ENCODE measurements around the gene SSH2.
A peak's percentile ranks its signal among the peaks of the same experiment; 100 is the strongest.
"Not testable (repeated sequence)": the region's sequence is repeated elsewhere in the genome, so short reads cannot be mapped to it uniquely, and the experiment has no call there.

The SSH2 gene

GRCh38 chr17:29929533-29930408, at the start of gene SSH2:
Gene SSH2, minus strand, starts transcription at chr17:29930228. Its CDS starts 228 bp downstream, at chr17:29930000.
- peak; percentile 63 for DNase-seq (ENCODE audit: low read depth)

- DNase-seq (ENCODE audit: low read depth): no peak
Observed at GRCh38 chr17:29977836-29978235, 47.8 kb upstream of the SSH2 start.

- DNase-seq (ENCODE audit: low read depth): no peak
Observed at GRCh38 chr17:29973005-29973404, 43.0 kb upstream of the SSH2 start.

GRCh38 chr17:29972277-29972676, 42.2 kb upstream of the SSH2 start:
- no peak for DNase-seq (ENCODE audit: low read depth)

GRCh38 chr17:29968271-29968670, 38.2 kb upstream of the SSH2 start:
- DNase-seq (ENCODE audit: low read depth): no peak

- no peak for DNase-seq (ENCODE audit: low read depth)
Observed at GRCh38 chr17:29962656-29963055, 32.6 kb upstream of the SSH2 start.

GRCh38 chr17:29959658-29960337, 29.8 kb upstream of the SSH2 start:
- no peak for DNase-seq (ENCODE audit: low read depth)

GRCh38 chr17:29958947-29959657, 29.1 kb upstream of the SSH2 start:
- no peak for DNase-seq (ENCODE audit: low read depth)

- DNase-seq (ENCODE audit: low read depth): not testable (repeated sequence)
Observed at GRCh38 chr17:29957488-29957887, 27.5 kb upstream of the SSH2 start.

GRCh38 chr17:29956225-29956624, 26.2 kb upstream of the SSH2 start:
- DNase-seq (ENCODE audit: low read depth): no peak

- DNase-seq (ENCODE audit: low read depth): no peak
Observed at GRCh38 chr17:29954405-29954804, 24.4 kb upstream of the SSH2 start.

GRCh38 chr17:29949696-29950095, 19.7 kb upstream of the SSH2 start:
- DNase-seq (ENCODE audit: low read depth): no peak

- no peak for DNase-seq (ENCODE audit: low read depth)
Observed at GRCh38 chr17:29948448-29949215, 18.6 kb upstream of the SSH2 start.

- no peak for DNase-seq (ENCODE audit: low read depth)
Observed at GRCh38 chr17:29945281-29945680, 15.3 kb upstream of the SSH2 start.

GRCh38 chr17:29941334-29941733, 11.3 kb upstream of the SSH2 start, which contains the start of gene EFCAB5:
Gene EFCAB5, plus strand, starts transcription at chr17:29941634. Its CDS starts 163 bp downstream, at chr17:29941797.
- DNase-seq (ENCODE audit: low read depth): no peak

GRCh38 chr17:29936724-29937123, 6.7 kb upstream of the SSH2 start:
- DNase-seq (ENCODE audit: low read depth): no peak

- not testable (repeated sequence) for DNase-seq (ENCODE audit: low read depth)
Observed at GRCh38 chr17:29935909-29936308, 5.9 kb upstream of the SSH2 start.

- DNase-seq (ENCODE audit: low read depth): no peak
Observed at GRCh38 chr17:29933379-29933778, 3.4 kb upstream of the SSH2 start.

GRCh38 chr17:29931231-29931932, 1.4 kb upstream of the SSH2 start:
- DNase-seq (ENCODE audit: low read depth): peak; percentile 60

- no peak for DNase-seq (ENCODE audit: low read depth)
Observed at GRCh38 chr17:29930409-29931010, 482 bp upstream of the SSH2 start.
